H1 (cell line): Measurements from ENCODE around the gene CAPS2. TPM values are rescaled to one million over a fixed set of nuclear protein-coding genes. Genes with fewer than 3 reads are reported as not detected.

Experiments
- CTCF ChIA-PET: fragments of 300-600 bp; sonication (Branson Sonifier 250); formaldehyde crosslinking; loops from one replicate; lab custom pipeline; 2021; ENCODE audit not compliant: partially characterized antibody; lab: Charles Lee
- POLR2A ChIA-PET: fragments of 300-600 bp; sonication (Branson Sonifier 250); formaldehyde crosslinking; loops from one replicate; lab custom pipeline; 2021; ENCODE audit warnings: inconsistent platforms; ENCODE audit not compliant: partially characterized antibody; lab: Charles Lee
- DNase-seq, 2 experiments: peaks; one replicate each; pipeline versions ENCODE4 v3.0.0 to v3.0.0-alpha.2; 2010 to 2022; ENCODE audit warnings: low spot score in 2 of 2, low read depth in 1 of 2, mixed read lengths in 1 of 2
- FAIRE-seq: peaks from 2 replicates; lab custom pipeline; 2011; peaks lifted over from hg19 to GRCh38; lab: Jason Lieb, UNC
- H2AFZ ChIP-seq: 2 replicates; pipeline ENCODE4 v1.8.1; 2012; ENCODE audit warnings: low read length, inconsistent platforms
- H2AK5ac ChIP-seq: 2 replicates; pipeline ENCODE4 v1.6.1; 2013; ENCODE audit warnings: low read depth, low read length
- H2BK120ac ChIP-seq: replicated peaks from 2 replicates; pipeline ENCODE3; 2013; ENCODE audit warnings: low read depth, low read length, inconsistent platforms
- H2BK12ac ChIP-seq: 2 replicates; pipeline ENCODE4 v1.6.1; 2013; ENCODE audit warnings: low read depth, low read length
- H2BK15ac ChIP-seq: 2 replicates; pipeline ENCODE4 v1.6.1; 2013; ENCODE audit warnings: low read length
- H2BK20ac ChIP-seq: 2 replicates; pipeline ENCODE4 v1.6.1; 2013; ENCODE audit warnings: low read length
- H2BK5ac ChIP-seq: 2 replicates; pipeline ENCODE4 v1.6.1; 2013; ENCODE audit warnings: low read depth, low read length
- H3K14ac ChIP-seq: 2 replicates; pipeline ENCODE4 v1.6.1; 2013; ENCODE audit warnings: inconsistent platforms; ENCODE audit not compliant: insufficient read length
- H3K18ac ChIP-seq: 2 replicates; pipeline ENCODE4 v1.6.1; 2013; ENCODE audit warnings: low read length; ENCODE audit errors: extremely low read depth
- H3K23ac ChIP-seq: 2 replicates; pipeline ENCODE4 v1.6.1; 2013; ENCODE audit warnings: inconsistent platforms; ENCODE audit not compliant: insufficient read length
- H3K23me2 ChIP-seq: 2 replicates; pipeline ENCODE4 v1.6.1; 2013; ENCODE audit warnings: low read depth, low read length
- H3K27ac ChIP-seq: 2 replicates; pipeline ENCODE4 v1.6.1; 2011; ENCODE audit warnings: low read depth, low read length, inconsistent platforms
- H3K27me3 ChIP-seq, 4 experiments: replicated peaks in 1 of 4; 1 replicate in 1 of 4; 2 replicates in 3 of 4; pipeline versions ENCODE4 v1.6.1 to v1.8.1; 2011 to 2013; ENCODE audit warnings: low read length in 3 of 4, mild to moderate bottlenecking in 3 of 4, inconsistent platforms in 2 of 4, mixed read lengths in 2 of 4, moderate library complexity in 1 of 4; ENCODE audit not compliant: control insufficient read depth in 3 of 4, insufficient read depth in 3 of 4; ENCODE audit errors: extremely low read depth in 1 of 4
- H3K36me3 ChIP-seq, 4 experiments: 2 replicates each; pipeline versions ENCODE4 v1.6.1 to v1.8.1; 2011 to 2013; ENCODE audit warnings: mild to moderate bottlenecking in 4 of 4, low read length in 3 of 4, moderate library complexity in 2 of 4, control low read depth in 1 of 4, inconsistent platforms in 1 of 4; ENCODE audit not compliant: insufficient read depth in 4 of 4, control insufficient read depth in 2 of 4
- H3K4ac ChIP-seq: replicated peaks from 2 replicates; pipeline ENCODE3; 2013; ENCODE audit warnings: low read length, low read depth, mixed read lengths, inconsistent platforms; ENCODE audit not compliant: insufficient read length
- H3K4me1 ChIP-seq, 4 experiments: replicated peaks in 1 of 4; 1 replicate in 1 of 4; 2 replicates in 3 of 4; pipeline versions ENCODE4 v1.6.1 to v1.8.1; 2011 to 2013; ENCODE audit warnings: low read length in 3 of 4, inconsistent platforms in 2 of 4, mixed read lengths in 1 of 4; ENCODE audit not compliant: insufficient read depth in 4 of 4, control insufficient read depth in 3 of 4
- H3K4me2 ChIP-seq, 2 experiments: 2 replicates each; pipeline versions ENCODE4 v1.6.1 to v1.8.1; 2011 to 2013; ENCODE audit warnings: low read depth in 2 of 2, low read length in 2 of 2, control low read depth in 1 of 2, inconsistent platforms in 1 of 2, mild to moderate bottlenecking in 1 of 2; ENCODE audit not compliant: insufficient read depth in 1 of 2
- H3K4me3 ChIP-seq, 4 experiments: fragments of 200-600, 300-600 bp in 1 of 4; sonication (generic), shearing (Covaris generic), sonication (Bioruptor Twin) in 1 of 4; 2 replicates each; pipeline versions ENCODE4 v1.5.1 to v1.8.1; 2011 to 2016; ENCODE audit warnings: low read length in 4 of 4, low read depth in 3 of 4, control low read depth in 2 of 4, inconsistent platforms in 2 of 4, mild to moderate bottlenecking in 2 of 4, mixed read lengths in 1 of 4, moderate library complexity in 1 of 4; ENCODE audit not compliant: insufficient read depth in 2 of 4; ENCODE audit errors: extremely low read depth in 1 of 4
- H3K56ac ChIP-seq: replicated peaks from 2 replicates; pipeline ENCODE3; 2013; ENCODE audit warnings: low read depth, mild to moderate bottlenecking, mixed read lengths, low read length, inconsistent platforms; ENCODE audit not compliant: insufficient read length
- H3K79me1 ChIP-seq: 2 replicates; pipeline ENCODE4 v1.6.1; 2013; ENCODE audit warnings: low read depth, low read length, control low read depth
- H3K79me2 ChIP-seq, 2 experiments: 2 replicates each; pipeline versions ENCODE4 v1.6.1 to v1.8.1; 2012 to 2013; ENCODE audit warnings: low read length in 2 of 2, mild to moderate bottlenecking in 2 of 2, inconsistent platforms in 1 of 2; ENCODE audit not compliant: insufficient read depth in 2 of 2, control insufficient read depth in 1 of 2
- H3K9ac ChIP-seq, 4 experiments: replicated peaks in 1 of 4; 1 replicate in 1 of 4; 2 replicates in 3 of 4; pipeline versions ENCODE4 v1.6.1 to v1.8.1; 2011 to 2013; ENCODE audit warnings: low read depth in 3 of 4, low read length in 3 of 4, control low read depth in 2 of 4, mild to moderate bottlenecking in 2 of 4, moderate library complexity in 2 of 4, inconsistent platforms in 1 of 4; ENCODE audit errors: extremely low read depth in 1 of 4
- H3K9me3 ChIP-seq, 2 experiments: 2 replicates each; pipeline versions ENCODE4 v1.6.1 to v1.8.1; 2012 to 2013; ENCODE audit warnings: mild to moderate bottlenecking in 2 of 2, moderate library complexity in 2 of 2, control low read depth in 1 of 2, inconsistent platforms in 1 of 2, low read depth in 1 of 2, low read length in 1 of 2, mixed read lengths in 1 of 2; ENCODE audit not compliant: insufficient read depth in 2 of 2
- H4K20me1 ChIP-seq, 2 experiments: replicated peaks in 1 of 2; 2 replicates each; pipeline versions ENCODE3 to v1.8.1; 2011 to 2013; ENCODE audit warnings: inconsistent platforms in 2 of 2, low read length in 2 of 2, mild to moderate bottlenecking in 1 of 2; ENCODE audit not compliant: insufficient read depth in 2 of 2, control insufficient read depth in 1 of 2
- H4K5ac ChIP-seq: 2 replicates; pipeline ENCODE4 v1.6.1; 2013; ENCODE audit warnings: low read length, low read depth, mixed read lengths, inconsistent platforms; ENCODE audit not compliant: insufficient read length
- H4K8ac ChIP-seq: 2 replicates; pipeline ENCODE4 v1.8.0; 2013; ENCODE audit warnings: mild to moderate bottlenecking, moderate library complexity, low read length, inconsistent platforms; ENCODE audit not compliant: insufficient read depth; ENCODE audit errors: extremely low read depth
- H4K91ac ChIP-seq: replicated peaks from 2 replicates; pipeline ENCODE3; 2013; ENCODE audit warnings: low read length, mixed read lengths, inconsistent platforms; ENCODE audit not compliant: insufficient read length
- RAD21 ChIP-seq, 2 experiments: IDR thresholded peaks in 1 of 2; conservative IDR thresholded peaks in 1 of 2; 2 replicates each; pipeline ENCODE4 v1.6.1; 2011; ENCODE audit warnings: low read depth in 2 of 2, low read length in 2 of 2, improper control_type of control experiment in 1 of 2, inconsistent platforms in 1 of 2, mild to moderate bottlenecking in 1 of 2, moderate library complexity in 1 of 2
- RBBP5 ChIP-seq: IDR thresholded peaks from 2 replicates; pipeline ENCODE4 v1.7.1; 2012; ENCODE audit warnings: low read depth, mild to moderate bottlenecking, inconsistent platforms, low read length, moderate library complexity, borderline replicate concordance
- WGBS, 2 experiments: shearing (Covaris generic) in 1 of 2; methylation state at CpG; one replicate each; pipeline versions ENCODE4 v1.1.6 to v1.1.7; 2013 to 2015; ENCODE audit warnings: low lambda C conversion rate in 2 of 2, mixed read lengths in 2 of 2, inconsistent platforms in 1 of 2, low coverage in 1 of 2, missing lambda C conversion rate in 1 of 2; ENCODE audit not compliant: insufficient replicate concordance in 2 of 2, insufficient coverage in 1 of 2, insufficient read length in 1 of 2; ENCODE audit errors: extremely low coverage in 1 of 2, missing lambda C conversion rate in 1 of 2; 5-methylcytosine and 5-hydroxymethylcytosine counted together
- polyA plus RNA-seq, 7 experiments: library from polyadenylated mRNA; depleted of rRNA in 3 of 7; stranded (reverse) in 5 of 7; unstranded in 2 of 7; fragments of >200 nt in 5 of 7; fragments of 200-250 nt in 2 of 7; gene quantifications; 1 replicate in 5 of 7; 2 replicates in 1 of 7; 4 replicates in 1 of 7; pipeline versions ENCODE4 v1.2.1 to v1.2.3, GENCODE V29; 2011 to 2013; ENCODE audit warnings: missing spikeins in 2 of 7, mixed read lengths in 2 of 7
- total RNA-seq: library from RNA; stranded (reverse); fragmentation: NEBNext Ultra II Directional; extraction: Animal tissue kit (Norgen Biotek cat#: 25700); gene quantifications from 2 replicates; pipeline ENCODE4 v1.2.1, GENCODE V29; 2021

CAPS2 gene
- total and polyA plus RNA-seq, 2 of the 8 experiments (the other 6 are each of a cell fraction or from before 2014, with no cell fraction given), result 2.3 to 3.8 TPM

- Histone ChIP-seq H3K9ac (no peak overlapping the region), H4K91ac (no peak overlapping the region), H3K18ac (no peak overlapping the region), H3K27ac (no peak overlapping the region), H4K20me1 (no peaks in the 10 kb centered on the region), H2BK15ac (no peak overlapping the region), H3K4me1 (peaks cover 0 to 5% (median 0%) of the 10 kb centered on the region in 4 experiments; a peak in 1 of 7 replicates), H3K23me2 (no peaks in the 10 kb centered on the region), H3K4me3 (no peak overlapping the region), H3K79me1 (no peaks in the 10 kb centered on the region), H3K4me2 (no peak overlapping the region), H2BK12ac (no peak overlapping the region), H3K36me3 (no peaks in the 10 kb centered on the region), H3K27me3 (no peaks in the 10 kb centered on the region), H4K5ac (no peak overlapping the region), H2AK5ac (no peak overlapping the region), H3K79me2 (no peaks in the 10 kb centered on the region), H2BK20ac (no peak overlapping the region), H2BK5ac (no peak overlapping the region), H3K14ac (no peak overlapping the region), H4K8ac (no peak overlapping the region), H2BK120ac (no peak overlapping the region), H3K4ac (no peak overlapping the region), H2AFZ (no peak overlapping the region), H3K9me3 (no peaks in the 10 kb centered on the region), H3K23ac (no peak overlapping the region), H3K56ac (no peak overlapping the region)
- no peak for FAIRE-seq
- WGBS, 2 experiments, result 95% methylated on average over 1 of the region's 1 CpG; no CpG with 5 or more reads in 1 of the 2 experiments
- TF ChIP-seq RBBP5, result no peak
- TF ChIP-seq RAD21 (IDR thresholded peaks at IDR 0.05 in 1 of 2, conservative IDR thresholded peaks at IDR 0.05 in 1 of 2; ENCODE audit: low read depth in 2 of 2, low read length in 2 of 2), result peak in 1 of 2 experiments; percentile 50; a peak in 2 of 4 replicates
- ChIA-PET POLR2A (no interaction called here), CTCF (interaction anchor here (1.1 to 1.6 kb wide), 4 partner anchors 13 to 199 kb away, joined by 3 to 6 read pairs (median 4); no protein-coding TSS in a partner anchor)
- DNase-seq, result no peak
These were observed 40.4 kb downstream of the CAPS2 start for GRCh38 chr12:75289753-75290152.
